SHP77 (cell line): ENCODE measurements around the gene RBFOX2.

ENCODE experiments used
- DNase-seq, 2 experiments: peaks; one replicate each; lab custom pipeline; 2025; lab: John Stamatoyannopoulos, UW

Gene RBFOX2

GRCh38 chr22:35899736-35900135 is 128.9 kb downstream of the RBFOX2 start:
- DNase-seq = no peak

- DNase-seq = no peak
Observed at GRCh38 chr22:35896111-35896705, 132.4 kb downstream of the RBFOX2 start.

DNA sequence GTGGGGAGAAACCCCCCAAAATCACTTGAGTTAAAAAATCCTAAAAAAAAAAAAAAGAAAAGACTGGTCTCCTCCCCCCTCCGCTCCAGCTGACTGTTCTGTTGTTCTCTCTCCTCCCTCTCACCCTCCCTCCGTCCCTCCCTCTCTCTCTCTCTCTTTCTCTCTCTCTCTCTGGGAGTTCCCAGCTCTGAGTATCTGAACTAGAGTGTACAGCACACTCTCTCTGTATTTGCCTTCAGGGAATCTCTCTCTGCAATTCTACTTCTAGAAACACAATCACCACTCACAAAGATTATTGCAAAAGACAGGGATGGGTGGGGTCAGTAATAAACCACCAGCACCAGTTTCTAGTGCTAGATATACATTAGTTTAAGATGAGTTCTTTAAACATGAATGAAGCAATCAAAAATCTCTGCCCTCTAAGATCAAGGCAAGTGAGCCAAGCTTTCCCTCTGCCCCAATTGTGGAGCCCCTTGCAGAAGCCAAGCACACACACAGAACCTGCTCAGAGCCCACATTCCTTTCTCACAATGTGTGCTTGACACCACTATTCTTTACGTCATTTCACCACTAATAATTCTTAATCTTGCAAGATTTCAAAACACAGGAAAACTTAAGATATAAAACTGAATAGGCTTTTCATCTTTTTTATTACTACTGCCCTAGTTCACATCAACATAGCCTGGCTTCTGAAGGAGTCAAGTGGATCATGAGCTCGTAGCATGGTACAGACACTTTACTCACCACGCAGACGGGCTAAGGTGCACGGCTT is 133.5 kb downstream of the RBFOX2 start:
- DNase-seq = no peak

DNA sequence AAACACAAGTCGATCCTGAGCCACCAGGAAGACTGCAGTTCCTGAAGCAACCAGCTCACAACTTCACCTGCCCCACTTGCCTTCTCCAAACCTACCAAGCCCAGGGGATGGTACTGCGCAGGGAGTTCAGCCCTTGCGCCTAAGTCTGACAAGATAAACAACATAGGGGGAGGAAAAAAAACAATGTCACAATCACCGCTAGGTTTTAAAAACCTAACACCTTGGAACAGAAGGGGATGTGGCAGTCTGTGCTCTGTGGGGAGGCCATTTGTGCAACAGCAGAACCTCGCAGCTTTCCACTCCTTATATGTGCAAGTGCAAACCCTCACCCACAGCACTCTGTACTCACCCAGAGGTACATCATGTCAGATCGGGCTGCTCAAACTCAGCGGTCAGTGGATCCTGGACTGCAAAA is 134.2 kb downstream of the RBFOX2 start:
- DNase-seq = no peak

DNA sequence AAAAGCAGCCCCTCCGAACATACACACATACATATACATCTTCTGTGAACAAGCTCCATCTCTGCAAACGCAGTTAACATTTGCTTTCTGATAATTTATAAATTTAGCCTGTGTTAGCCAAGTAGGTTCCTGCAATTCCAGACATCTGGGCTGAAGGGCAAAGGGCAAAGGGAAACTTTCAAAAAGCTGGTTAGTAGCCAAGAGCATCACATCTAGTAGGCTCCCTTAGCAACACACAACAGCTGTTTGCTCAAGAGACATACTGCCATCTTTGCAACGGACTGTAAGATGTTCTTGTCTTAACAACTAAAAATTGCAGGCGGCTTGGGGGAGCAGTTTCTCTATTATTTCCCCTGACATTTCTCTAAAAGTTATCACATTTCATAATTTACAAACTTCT is 134.9 kb downstream of the RBFOX2 start:
- no peak for DNase-seq

GRCh38 chr22:35892192-35892591 is 136.4 kb downstream of the RBFOX2 start:
- DNase-seq = no peak

GRCh38 chr22:35891442-35891841 is 137.2 kb downstream of the RBFOX2 start:
- no peak for DNase-seq

DNA sequence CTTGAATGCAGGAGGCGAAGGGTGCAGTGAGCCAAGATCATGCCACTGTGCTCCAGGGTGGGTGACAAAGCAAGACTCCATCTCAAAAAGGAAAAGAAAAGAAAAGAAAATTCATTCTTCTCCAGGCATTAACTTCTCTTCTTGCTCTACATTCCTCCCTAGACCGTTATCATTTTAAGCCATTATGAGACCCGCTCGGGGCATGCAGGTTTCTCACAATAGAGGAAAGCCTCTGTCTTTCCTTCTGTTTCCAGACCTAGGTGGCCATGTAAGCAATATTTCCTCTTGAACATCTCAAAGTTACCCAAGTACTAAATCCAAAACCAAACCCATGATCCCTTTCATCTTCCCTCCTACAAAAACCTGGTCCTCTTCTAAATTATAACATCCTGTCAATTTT is 139.6 kb downstream of the RBFOX2 start:
- DNase-seq = no peak

- no peak for DNase-seq
Observed at GRCh38 chr22:35888181-35888870, 140.3 kb downstream of the RBFOX2 start.

GRCh38 chr22:35887296-35887875 is 141.2 kb downstream of the RBFOX2 start:
- DNase-seq = no peak

- DNase-seq = no peak
Observed at GRCh38 chr22:35886309-35886708, 142.3 kb downstream of the RBFOX2 start.

DNA sequence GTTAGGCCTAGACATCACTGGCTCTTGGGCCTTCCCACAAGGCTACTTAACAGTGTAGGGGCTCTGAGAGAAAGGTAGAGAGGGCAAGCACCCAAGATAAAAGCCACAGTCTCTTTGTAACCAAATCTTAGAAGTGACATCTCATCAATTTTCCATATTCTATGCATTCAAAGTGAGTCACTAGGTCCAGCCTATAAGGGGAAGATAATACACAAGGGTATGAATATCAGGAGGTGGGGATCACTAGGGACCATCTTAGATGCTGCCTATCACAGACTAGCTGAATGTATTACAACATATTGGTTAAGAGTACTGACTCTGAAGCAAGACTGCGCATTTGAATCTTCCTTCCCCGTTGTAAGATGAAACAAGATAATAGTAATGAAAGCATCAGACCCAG is 144.1 kb downstream of the RBFOX2 start:
- DNase-seq = no peak

DNA sequence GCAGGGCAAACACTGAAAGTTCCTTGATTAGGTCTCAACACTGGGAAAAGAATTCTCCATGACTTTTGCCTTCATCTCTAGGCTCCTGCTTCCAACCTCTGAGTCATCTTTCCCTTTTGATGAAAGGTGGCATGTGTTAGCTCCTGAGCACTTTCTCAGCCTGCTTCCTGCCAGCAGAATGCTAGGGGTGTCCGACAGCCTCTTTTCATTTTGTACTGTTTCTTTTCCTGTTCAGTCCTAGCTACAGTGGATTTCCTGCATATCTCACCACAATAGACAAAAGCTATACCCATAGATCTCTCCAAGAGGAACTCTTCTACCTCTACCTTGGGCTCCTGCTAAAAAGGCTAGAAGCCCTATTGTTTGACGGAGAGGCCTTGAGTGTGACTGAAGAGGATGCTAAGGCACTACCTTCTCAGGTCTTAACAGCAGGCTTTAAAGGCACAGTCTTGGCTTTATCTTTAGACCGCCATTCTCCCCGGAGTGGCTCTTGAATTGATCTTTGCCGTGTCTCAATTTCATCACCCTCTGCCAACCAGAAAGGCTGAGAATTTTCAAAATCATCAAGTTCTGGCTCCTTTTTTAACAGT is 145.5 kb downstream of the RBFOX2 start:
- DNase-seq = no peak

- no peak for DNase-seq
Observed at GRCh38 chr22:35882211-35883030, 146.2 kb downstream of the RBFOX2 start.

DNA sequence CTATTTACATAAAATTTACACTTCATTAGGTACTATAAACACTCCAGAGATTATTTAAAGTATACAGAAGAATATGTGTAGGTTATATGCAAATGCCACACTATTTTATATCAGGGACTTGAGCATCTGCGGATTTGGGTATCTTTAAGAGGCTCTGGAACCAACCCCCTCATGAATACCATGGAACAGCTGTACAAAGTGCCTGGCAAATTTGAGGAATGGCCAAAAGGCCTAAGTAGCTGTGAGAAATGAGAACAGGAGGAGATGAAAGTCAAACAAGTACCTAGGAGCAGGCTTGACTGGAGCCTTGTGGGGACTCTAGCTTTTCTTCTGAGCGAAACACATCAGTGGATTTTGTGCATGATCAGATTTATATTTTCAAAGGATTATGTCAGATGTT is 149.3 kb downstream of the RBFOX2 start:
- DNase-seq = no peak

DNA sequence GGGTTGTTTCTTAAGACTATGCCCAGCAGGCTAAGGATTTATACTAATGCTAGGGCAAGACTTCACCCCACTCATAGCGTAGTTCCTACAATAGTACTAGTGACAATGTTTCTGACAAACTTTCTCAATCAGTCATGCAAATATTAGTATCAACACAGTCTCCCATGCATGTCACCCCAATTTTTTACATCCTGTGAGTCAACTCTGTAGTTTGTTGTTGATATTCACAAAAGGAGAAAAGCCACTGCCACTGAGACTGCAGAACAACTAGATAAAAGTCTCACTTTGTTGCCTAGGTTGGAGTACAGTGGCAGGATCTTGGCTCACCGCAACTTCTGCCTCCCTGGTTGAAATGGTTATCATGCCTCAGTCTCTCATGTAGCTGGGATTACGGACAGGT is 155.2 kb downstream of the RBFOX2 start:
- DNase-seq = no peak

- DNase-seq = no peak
Observed at GRCh38 chr22:35872451-35872850, 156.2 kb downstream of the RBFOX2 start.

GRCh38 chr22:35870517-35871293 is 157.9 kb downstream of the RBFOX2 start:
- DNase-seq = no peak

GRCh38 chr22:35868938-35869337 is 159.7 kb downstream of the RBFOX2 start:
- DNase-seq = no peak

GRCh38 chr22:35866651-35867050 is 162.0 kb downstream of the RBFOX2 start:
- no peak for DNase-seq
